SK-N-SH (cell line): ENCODE results near the gene KCNJ15.

Source experiments
- EP300 ChIP-seq, 2 experiments: IDR thresholded peaks; 2 replicates each; pipeline versions ENCODE4 v1.4.0 to v1.6.1; 2012; ENCODE audit warnings: borderline replicate concordance in 1 of 2, low read depth in 1 of 2, low read length in 1 of 2
- FOXM1 ChIP-seq: IDR thresholded peaks from 2 replicates; pipeline ENCODE4 v1.4.0; 2012; ENCODE audit warnings: low read depth, mild to moderate bottlenecking
- RFX5 ChIP-seq: IDR thresholded peaks from 2 replicates; pipeline ENCODE4 v1.6.1; 2012; ENCODE audit warnings: mild to moderate bottlenecking, improper control_type of control experiment, low read length
- TAF1 ChIP-seq: IDR thresholded peaks from 2 replicates; pipeline ENCODE4 v1.6.1; 2012; ENCODE audit warnings: low read depth, mild to moderate bottlenecking, low read length, moderate library complexity, borderline replicate concordance

DNA sequence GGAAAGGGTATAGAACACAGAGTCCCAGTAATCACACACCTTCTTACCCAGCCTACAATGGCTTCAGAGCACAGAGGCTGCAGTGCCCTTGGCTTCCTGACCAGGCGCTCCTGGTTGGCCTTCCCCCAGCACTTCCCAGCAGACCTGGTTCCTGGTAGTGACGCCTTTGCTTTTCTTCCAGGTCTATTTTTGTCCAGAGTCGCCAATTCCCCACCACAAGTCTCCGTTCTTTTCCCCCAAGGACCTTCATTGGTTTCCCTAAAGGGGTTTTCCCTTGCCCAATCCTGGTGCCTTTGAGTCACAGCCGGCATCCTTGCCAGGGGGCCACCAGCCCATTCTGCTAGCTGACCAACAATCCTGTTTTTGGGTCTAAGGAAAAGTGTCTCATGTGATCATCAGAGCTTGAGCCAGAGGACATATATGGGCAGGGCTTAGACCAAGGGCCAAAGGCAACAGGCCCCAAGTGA is 84.8 kb downstream of the KCNJ15 start:
- TF ChIP-seq EP300 (IDR thresholded peaks at IDR 0.05; ENCODE audit: borderline replicate concordance in 1 of 2, low read depth in 1 of 2, low read length in 1 of 2) (no peak), FOXM1 (no peak), RFX5 (no peak), TAF1 (no peak)
